ENCODE measurements around the gene YIPF3.
"Not testable (repeated sequence)": the region's sequence is repeated elsewhere in the genome, so short reads cannot be mapped to it uniquely, and the experiment has no call there.

The YIPF3 gene

DNA sequence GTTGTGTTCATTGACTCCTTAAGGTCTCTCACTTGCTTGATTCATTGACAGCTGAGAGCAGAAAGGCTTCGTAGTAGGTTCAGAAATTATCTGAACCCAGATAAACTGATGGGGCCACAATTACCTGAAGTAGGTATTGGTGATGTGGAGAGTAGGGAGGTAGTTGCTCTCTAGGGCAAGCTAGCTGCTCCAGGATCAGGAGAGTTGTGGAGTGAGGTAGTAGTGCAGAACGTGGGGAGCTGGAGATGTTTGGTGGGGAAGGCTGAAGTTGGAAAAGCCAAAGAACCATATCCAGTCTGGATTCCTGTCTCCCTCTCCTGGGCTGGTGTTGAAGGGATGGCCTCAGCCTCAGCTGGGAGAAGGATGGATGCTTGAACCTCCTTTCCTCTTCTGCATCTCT is 23.5 kb downstream of the YIPF3 start:
- no peak for DNase-seq (ENCODE audit: low read depth in 2 of 2)

DNA sequence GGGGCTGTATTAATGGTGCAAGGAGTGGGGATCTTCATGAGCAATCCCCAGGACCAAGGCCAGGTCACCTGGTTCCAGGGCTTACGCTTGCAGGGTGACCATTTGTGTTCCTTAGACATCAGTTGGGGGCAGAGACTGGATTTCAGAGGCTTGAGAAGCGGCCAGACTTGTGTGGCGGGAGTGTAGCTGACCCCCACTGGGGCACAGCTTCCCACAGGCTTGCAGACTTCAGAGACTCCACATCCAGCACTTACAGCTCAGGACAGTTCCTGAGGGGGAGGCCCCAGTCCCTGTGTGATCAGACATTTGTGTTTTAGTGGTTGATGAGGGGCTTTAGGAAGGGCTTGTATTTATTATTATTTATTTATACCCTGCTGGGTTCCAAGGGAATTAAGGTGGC is 24.1 kb downstream of the YIPF3 start:
- DNase-seq (ENCODE audit: low read depth in 2 of 2), result no peak

DNA sequence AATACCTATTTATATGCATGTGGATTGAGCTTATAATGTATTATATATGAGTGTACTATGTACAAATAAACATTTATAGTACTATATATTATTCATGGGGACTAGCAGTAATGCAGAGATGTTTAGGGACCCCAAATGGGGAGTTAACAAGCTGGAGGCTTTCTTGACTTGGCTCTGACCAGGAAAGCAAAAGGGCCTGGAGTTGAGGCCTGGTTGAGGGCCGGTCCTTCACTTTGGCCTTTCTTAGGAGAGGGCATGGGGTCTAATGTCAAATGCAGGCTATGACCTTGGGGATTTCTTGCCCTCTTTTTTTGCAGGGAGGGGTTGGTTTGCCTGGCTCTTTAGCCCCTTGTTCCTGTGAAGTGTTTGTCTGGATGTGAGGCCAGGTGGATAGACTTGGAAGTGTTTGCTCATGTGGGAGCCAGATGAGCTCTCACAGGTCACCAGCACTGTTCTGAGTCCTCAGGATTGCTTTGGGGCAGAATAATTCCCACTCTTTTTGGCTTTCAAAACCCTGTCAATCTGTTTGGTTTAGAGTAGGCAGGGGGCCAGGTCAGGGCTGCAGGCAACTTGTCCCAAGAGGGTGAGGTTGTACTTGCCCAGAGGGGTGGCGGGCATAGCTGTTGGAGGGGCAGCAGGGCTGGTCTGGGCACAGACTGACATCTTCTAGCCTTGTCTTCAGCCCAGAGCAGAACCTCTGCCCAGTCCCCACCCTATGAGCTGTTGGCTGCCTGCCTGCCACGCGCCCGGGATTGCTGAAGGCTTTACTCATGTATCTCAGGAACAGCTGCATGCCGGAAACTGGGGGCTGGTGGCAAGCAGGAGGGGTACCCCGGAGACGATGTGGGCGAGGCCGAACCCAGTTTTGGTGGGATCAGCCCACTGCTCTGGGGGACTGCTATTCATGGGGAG is 24.7 kb downstream of the YIPF3 start:
- DNase-seq (ENCODE audit: low read depth in 2 of 2), result no peak

DNA sequence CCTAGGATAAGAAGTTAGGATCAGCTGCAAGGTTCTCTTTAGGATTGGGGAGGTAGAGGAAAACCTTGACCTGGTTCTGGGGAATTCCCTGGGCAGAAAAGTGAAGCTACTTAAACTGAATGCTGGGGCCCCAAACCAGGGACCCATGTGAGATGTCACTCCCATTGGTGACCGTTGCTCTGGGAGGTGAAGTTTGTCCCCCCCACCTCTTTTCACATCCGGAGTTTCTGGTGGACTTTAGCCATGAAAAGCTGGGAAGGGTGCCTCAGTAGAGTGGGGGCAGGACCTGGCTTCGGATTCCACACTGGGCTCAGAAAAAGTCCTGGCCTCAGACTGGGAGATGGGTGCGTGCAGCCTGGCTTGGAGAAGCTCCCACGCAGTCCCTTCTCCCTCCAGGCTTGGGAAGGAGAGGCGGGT is 26.2 kb downstream of the YIPF3 start:
- no peak for DNase-seq (ENCODE audit: low read depth in 2 of 2)

DNA sequence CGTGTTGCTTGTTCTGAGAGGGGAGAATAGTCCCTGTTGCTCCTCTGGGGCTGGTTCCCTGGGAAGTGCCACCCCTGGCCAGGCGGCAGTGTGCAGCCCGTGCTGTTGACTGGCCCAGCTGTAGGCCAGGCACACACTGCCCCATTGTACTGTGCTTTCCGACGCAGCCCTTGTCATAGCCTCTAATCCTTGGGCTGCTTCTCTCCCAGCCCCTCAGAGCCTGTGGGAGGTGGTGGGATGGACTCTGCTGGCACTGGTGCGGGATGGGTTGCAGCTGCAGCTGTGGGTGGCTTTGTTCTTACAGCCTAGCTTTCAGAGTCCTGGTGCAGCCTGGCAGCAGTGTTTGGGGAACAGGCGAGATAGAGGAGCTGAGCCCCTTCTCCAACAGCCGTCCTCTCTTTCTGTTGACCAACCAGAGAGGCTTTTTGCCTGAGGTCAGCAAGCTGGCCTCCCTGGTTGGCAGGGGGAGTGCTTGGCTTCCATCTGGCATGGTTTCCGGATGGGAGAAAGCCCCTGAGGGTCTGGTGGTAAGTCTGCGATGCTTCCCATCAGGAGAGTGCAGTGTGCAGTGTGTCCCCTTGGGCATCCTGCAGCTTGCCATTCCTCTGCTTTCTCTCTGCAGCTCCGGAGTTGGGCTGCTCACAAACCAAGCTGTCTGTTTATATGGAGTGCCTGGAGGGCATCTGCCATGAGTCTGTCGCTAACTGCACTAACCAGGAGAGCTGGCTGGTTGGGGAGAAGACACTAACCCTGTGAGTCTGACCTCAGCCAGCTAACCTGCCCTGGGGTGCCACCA is 27.3 kb downstream of the YIPF3 start:
- no peak for DNase-seq (ENCODE audit: low read depth in 2 of 2)

DNA sequence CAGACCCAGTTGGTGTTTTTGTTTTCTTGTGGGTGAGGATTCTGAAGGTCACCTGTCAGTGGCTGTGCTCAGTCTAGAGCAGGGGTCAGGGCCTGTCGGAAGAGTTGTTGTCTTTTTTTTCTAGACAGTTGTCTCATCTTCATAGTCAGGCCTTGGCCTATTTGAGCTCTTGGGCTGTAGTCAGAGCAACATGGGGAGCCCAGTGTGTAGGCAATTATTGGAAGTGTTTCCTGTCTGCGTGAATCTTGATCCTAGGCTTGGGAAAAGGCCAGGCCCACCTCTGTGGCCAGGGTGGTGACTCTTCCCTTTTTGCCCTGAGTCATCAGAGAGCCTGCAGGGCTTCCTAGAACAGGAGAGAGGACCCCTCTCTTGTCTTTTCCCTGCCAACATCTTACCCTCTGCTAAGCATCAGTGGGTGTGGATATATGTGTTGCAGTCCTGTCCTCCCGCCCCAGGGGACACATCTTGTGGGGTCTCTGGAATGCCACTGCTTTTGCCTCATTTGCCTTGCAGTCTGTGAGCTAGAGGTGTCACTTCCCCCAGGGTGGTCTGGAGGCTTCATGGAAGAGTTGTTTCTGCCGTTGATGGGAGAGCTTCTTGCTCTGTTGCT is 28.0 kb downstream of the YIPF3 start:
- no peak for DNase-seq (ENCODE audit: low read depth in 2 of 2)

DNA sequence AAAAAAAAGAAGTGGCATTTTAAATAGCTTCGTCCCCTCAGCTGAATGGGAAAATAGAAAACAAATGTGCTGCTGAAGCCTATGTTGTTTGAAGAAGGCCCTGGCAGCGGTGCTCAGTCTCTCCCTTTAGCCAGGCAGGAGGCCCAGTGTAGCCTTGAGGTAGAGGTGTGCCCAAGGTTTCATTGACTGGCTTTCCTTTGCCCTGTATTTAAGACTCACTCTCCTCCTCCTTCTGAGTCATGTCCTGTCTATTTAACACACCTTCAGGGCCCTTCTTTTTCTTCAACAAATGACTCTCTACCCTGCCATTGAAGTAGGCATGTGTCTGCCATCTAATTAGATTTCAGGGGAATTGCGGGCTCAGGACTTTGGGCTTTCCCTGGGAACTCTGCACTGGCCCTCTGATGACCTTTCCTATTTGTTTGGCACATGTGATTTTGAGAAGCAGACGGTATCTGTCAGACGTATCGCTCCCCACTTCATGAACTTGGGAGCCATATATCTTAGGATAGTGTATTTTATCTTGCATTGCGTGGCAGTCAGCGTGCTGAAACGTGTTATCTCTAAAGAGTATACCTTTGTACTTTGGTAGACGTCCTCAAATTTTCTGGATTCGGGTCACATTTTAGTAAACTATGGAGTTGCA is 35.0 kb downstream of the YIPF3 start:
- DNase-seq (ENCODE audit: low read depth in 2 of 2), result no peak

DNA sequence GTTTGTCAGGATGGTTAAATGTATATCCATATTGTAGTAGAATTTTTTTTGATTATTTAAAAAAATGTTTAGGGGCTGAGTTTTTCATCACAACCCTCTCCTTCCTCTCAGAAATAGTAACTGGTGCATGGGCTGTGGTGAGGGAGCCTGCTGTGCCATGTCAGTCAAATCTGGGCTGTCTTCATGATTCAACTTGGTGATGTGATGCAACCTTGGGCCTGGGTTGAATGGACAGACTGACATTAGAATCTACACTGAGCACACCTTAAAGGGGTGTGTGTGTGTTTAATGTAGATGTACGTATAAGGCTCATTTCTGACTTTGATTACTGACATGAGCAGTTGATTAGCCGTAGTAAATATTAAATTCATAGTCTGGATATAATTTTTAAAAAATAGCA is 35.7 kb downstream of the YIPF3 start:
- DNase-seq (ENCODE audit: low read depth in 2 of 2), result no peak

DNA sequence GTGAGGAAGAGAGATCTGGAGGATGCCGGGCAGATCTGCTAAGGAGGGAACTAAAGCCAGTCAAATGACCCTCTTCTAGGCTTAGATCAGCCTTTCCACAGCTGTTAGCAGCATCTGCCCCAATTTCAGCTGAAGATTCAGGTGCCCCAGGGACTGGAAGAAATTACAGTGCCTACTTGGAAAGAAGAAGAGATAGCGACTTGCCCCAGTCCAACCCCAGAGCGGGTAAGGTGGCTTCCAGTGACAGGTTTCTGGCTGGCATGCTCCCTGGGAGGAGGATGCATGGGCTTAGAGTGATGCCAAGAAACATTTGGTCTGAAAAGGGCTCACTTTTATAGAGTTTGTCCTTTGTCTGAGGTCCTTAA is 38.7 kb downstream of the YIPF3 start:
- no peak for DNase-seq (ENCODE audit: low read depth in 2 of 2)

DNA sequence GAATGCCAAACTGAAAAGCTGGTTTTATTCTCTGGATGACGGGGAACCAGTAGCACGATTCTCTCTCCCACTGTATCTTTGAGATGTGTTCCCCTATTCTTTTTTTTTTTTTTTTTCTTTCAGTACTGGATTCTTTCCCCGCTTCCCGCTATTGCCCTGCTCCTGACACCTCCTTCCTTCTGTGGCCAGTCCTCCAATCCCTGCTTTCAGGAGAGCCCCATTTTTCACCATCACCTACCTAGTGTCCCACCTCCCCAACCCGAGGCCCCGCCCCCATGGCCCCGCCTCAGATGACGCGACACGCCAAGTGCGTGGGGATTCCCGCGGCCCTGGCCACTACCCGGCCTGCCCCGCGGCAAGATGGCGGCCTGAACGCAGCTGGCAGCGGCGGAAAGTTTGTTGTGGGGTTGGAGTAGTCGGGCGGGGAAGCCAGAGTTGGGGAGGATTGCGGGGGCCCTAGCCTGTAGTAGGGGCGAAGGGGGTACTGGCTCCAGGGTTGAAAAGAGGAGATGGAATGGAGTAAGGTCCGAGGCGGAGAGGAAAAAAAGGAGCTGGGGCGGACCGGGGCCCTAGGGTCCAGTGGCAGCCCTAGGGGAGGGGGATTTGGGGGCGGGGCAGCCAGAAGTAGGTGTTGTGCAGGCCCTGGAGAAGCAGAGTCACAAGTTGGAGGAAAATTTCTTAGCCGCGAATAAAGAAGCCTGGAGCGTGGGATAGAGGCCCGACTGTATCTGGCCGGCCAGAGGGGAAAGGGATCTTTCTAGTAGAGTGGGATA is 39.3 kb downstream of the YIPF3 start, which contains the start of gene TJAP1:
TJAP1 (plus strand) TSS at position 336 of the 773 bp plus-strand sequence. CDS start 21,432 bp downstream, outside the sequence.
- peak; percentile 93 for DNase-seq (ENCODE audit: low read depth in 2 of 2)

DNA sequence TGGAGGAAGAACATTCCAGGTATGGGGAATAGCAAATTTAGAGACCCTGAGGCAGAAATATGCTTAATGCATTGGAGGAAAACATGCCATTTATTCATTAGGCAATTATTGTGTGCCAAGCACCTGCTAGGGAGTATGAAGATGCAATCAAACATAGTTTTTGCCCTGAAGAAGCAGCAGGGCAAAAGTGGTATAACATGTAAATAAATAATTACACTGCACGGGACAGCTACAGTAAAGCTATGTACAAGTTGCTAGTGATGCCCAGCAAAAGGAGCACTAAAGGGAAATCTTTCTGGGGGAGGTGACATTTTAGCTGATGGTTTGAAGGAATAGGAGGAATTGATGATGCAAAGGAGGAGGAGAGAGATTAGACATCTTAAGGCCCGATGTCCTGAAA is 40.0 kb downstream of the YIPF3 start:
- DNase-seq (ENCODE audit: low read depth in 2 of 2), result no peak

DNA sequence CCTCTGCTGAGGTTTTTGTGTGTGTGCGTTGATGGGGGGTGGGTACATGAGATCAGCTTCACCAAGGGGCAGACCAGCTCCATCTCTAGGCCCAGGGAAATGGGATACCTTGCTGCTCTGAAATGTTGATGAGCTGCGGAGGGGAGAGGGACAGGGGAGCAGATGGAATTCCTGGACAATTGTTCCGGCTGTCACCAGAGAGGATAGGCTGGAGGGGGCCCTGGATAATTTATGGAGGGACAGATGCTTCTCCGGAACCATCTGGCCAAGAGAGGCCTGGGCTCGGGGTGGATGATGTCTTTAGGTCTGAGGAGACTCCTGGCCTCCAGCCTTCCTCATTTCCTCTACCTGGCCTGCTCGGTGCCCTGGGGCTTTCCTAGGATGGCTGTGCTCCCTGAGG is 41.2 kb downstream of the YIPF3 start:
- no peak for DNase-seq (ENCODE audit: low read depth in 2 of 2)

DNA sequence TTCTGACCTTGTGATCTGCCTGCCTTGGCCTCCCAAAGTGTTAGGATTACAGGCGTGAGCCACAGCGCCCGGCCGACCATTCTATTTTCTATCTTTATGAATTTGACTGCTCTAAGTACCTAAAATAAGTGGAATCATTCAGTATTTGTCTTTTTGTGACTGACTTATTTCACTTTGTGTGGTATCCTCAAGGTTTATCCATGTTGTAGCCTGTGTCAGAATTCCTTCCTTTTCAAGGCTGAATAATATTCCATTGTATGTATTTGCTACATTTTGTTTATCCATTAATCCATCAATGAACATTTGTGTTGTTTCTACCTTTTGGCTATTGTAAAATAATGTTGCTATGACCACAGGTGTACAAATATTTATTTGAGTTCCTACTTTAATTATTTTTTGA is 44.2 kb downstream of the YIPF3 start:
- DNase-seq (ENCODE audit: low read depth in 2 of 2), result no peak

DNA sequence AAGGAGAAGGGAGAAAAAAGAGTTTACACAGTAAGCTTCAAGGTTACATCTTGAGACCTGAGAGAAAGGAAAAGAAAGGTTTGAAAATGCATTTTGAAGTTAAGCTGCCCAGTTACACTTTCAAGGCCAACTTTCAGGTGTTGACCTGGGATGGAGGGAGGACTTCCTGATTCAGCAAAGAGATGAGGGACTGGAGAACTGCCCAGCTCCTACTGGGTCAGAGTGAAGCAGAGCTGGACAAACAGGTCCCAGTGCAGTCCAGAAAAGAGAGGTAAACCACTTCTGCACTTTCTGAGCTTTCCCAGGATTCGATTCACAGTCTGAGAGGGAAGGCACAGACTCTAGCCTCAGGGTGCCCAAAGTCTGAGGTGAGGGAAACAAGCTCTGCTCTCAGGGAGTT is 45.3 kb downstream of the YIPF3 start:
- no peak for DNase-seq (ENCODE audit: low read depth in 2 of 2)

DNA sequence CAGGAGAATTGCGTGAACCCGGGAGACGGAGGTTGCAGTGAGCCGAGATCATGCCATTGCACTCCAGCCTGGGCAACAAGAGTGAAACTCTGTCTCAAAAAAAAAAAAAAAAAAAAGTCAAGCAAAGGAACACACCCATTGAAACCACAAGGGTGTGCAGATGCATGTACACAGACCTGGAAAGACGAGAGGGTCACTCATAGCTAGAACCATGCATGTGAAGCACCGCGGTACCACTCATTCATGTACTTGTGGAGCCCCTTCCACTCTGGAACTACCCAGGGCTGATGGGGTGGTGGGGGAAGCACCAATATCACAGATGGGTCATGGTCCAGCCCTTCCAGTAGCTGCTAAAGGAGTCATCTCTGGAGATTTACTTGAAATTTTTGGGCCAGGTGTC is 46.8 kb downstream of the YIPF3 start:
- no peak for DNase-seq (ENCODE audit: low read depth in 2 of 2)

DNA sequence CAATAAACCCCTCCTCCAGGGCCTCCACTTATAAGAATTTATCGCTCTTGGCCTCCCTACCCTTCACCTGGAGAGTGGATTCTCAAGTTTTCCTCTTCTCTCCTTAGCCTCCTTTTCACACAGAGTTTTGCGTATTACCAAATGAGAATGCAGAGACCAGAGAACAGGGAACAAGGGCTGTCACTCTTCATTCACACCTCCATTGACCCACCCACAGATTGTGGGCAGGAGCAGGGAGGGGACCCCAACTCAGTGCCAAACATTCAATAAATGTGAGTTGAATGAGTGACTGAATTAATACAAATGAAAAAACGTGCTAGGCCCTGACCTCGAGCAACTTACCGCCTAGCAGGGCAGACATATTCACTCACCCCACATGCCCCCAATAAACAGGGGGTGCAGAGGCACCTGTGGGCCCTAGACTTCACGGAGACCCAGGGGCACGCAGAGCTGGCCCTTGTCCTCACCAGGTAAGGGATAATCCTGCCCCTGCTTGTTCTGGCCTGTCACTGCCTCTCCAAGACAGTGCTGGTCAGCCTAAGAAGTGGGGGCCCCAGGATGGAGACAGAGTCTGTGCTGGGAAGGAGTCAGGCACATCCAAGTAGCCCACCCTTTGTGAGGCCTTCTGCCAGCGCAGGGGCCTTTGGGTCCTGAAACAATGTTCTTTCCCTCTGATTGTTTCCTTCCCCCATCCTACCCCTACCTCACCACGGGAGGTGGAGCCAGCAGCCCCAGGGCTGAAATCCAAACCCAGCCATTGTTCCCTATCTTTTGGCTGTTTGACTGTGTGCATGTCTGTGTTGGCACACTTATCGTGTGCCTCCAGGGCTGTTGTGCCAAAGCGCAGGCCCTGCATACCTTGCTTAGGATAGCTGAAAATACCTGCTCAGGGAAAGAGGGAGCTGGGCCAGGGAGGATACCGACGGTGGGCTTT is 47.7 kb downstream of the YIPF3 start:
- no peak for DNase-seq (ENCODE audit: low read depth in 2 of 2)

DNA sequence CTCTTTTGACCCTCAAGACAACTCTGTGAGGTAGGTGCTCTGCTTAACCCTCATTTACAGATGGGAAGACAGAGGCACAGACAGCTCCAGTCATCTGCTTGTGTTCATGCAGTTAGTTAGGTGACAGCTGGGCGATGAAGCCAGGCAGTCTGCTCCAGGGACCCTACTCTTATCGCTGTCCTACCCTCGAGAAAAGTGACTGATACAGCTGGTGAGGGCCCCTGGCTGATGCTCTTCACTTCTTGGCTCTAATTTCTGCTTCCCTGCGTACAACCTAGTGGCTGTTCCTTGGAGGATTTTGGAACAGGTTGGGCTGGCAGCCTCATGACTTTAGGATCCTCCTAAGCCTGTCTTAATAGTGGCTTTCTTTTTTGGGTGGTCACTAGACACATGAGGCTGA is 48.5 kb downstream of the YIPF3 start:
- DNase-seq (ENCODE audit: low read depth in 2 of 2), result no peak

DNA sequence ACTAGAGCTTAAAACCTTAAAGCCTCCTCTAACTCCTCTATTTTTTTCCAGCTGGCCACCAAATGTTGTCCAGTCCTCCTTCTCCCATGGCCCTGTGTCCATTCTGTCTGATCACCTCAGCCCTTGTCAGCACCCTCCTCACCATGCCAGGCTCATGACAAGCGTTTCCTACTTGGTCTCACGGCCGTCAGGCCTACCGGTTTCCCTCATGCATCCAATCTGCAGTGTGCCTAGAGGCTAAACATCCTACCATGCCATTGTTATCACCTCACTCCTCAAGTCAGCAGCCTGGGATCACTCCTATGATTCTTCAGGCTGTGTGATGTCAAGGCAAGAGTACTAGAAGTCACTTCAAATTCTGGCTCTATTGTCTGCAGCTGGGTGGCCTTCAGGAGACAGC is 49.0 kb downstream of the YIPF3 start:
- DNase-seq (ENCODE audit: low read depth in 2 of 2), result no peak

DNA sequence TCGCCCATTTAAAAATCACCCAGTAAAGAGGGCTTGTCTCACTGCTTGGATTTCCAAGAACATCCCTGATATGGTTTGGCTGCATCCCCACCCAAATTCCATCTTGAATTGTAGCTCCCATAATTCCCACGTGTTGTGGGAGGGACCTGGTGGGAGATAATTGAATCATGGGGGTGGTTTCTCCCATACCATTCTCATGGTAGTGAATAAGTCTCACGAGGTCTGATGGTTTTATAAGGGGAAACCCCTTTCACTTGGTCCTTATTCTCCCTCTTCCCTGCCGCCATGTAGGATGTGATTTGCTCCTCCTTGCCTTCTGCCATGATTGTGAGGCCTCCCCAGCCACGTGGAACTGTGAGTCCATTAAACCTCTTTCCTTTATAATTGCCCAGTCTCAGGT is 49.5 kb downstream of the YIPF3 start:
- DNase-seq (ENCODE audit: low read depth in 2 of 2), result not testable (repeated sequence)

DNA sequence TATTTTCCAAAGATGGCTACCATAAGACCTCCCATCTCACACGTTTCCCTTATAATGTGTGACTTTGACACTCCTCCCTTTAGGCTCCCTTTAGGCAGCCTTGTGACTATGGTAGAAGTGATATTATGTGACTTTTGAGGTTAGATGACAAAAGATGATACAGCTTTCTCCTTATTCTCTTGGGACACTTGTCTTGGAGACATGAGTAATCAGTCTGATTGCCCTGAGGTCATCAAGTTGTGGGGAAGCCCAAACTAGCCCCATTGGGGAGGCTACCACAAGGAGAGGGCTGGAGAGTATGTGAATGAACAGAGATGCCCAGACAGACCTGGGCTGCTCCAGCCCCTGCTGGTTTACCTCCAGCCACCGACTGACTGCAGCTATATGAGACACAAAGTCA is 50.8 kb downstream of the YIPF3 start:
- no peak for DNase-seq (ENCODE audit: low read depth in 2 of 2)
